HL-60 (cell line): ENCODE measurements around the gene FGD1.

Experiments
- DNase-seq, 2 experiments: peaks; one replicate each; pipeline ENCODE4 v3.0.0-alpha.2; 2010 to 2020; ENCODE audit warnings: low read depth in 1 of 2, low spot score in 1 of 2
- H3K27ac ChIP-seq: fragments of 250-450 bp; sonication (Bioruptor Pico); replicated peaks from 2 replicates; pipeline ENCODE4 v1.5.1; 2020; ENCODE audit warnings: mild to moderate bottlenecking, moderate library complexity
- H3K27me3 ChIP-seq: fragments of 250-450 bp; sonication (Bioruptor Pico); 2 replicates; pipeline ENCODE4 v1.5.1; 2021; ENCODE audit warnings: mild to moderate bottlenecking, moderate library complexity; ENCODE audit not compliant: insufficient read depth, poor library complexity, severe bottlenecking
- H3K4me3 ChIP-seq: replicated peaks from 2 replicates; pipeline ENCODE4 v1.5.1; 2011; ENCODE audit warnings: mild to moderate bottlenecking, control low read depth, low read length; ENCODE audit not compliant: insufficient read depth
- GABPA ChIP-seq: IDR thresholded peaks from 2 replicates; pipeline ENCODE4 v1.6.1; 2012; ENCODE audit warnings: low read depth
- POLR2AphosphoS5 ChIP-seq: IDR thresholded peaks from 2 replicates; pipeline ENCODE4 v1.6.1; 2012; ENCODE audit warnings: low read depth
- REST ChIP-seq: IDR thresholded peaks from 2 replicates; pipeline ENCODE4 v1.6.1; 2012; ENCODE audit warnings: low read depth; ENCODE audit not compliant: insufficient replicate concordance
- SPI1 ChIP-seq: IDR thresholded peaks from 2 replicates; pipeline ENCODE4 v1.6.1; 2012; ENCODE audit warnings: low read depth, mild to moderate bottlenecking, borderline replicate concordance
- TF ChIP-seq, protein P1 (sequence below): IDR thresholded peaks from one replicate; pipeline ENCODE4 v1.5.1; 2011; ENCODE audit warnings: low read length, control low read depth, inconsistent platforms; ENCODE audit not compliant: insufficient read depth

FGD1 gene

DNA sequence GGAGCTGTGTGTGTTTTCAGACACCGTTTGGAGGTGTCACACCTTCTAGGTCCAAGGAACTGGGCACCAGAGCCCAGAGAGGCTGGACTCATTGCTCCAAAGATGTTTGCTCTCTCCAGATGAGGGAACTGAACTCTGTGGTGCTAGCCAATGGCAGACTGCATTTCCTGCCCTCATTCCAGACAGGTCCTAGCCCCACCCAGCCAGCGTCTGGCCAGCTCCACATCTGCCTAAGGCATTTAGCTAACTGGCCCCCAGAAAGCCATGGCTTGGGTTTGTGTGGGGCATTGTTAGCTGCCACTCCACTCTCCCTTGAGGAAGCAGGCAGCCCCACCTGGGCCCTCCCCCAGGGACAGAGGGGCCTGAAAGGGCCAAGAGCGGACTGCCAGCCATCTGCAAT lies 11.4 kb downstream of the FGD1 start:
- Histone ChIP-seq H3K27ac (no peak overlapping the region), H3K4me3 (no peak overlapping the region), H3K27me3 (no peaks in the 10 kb centered on the region)
- DNase-seq: no peak
- TF ChIP-seq SPI1 (no peak), POLR2AphosphoS5 (no peak), GABPA (no peak), REST (no peak)
- TF ChIP-seq, protein P1, sequence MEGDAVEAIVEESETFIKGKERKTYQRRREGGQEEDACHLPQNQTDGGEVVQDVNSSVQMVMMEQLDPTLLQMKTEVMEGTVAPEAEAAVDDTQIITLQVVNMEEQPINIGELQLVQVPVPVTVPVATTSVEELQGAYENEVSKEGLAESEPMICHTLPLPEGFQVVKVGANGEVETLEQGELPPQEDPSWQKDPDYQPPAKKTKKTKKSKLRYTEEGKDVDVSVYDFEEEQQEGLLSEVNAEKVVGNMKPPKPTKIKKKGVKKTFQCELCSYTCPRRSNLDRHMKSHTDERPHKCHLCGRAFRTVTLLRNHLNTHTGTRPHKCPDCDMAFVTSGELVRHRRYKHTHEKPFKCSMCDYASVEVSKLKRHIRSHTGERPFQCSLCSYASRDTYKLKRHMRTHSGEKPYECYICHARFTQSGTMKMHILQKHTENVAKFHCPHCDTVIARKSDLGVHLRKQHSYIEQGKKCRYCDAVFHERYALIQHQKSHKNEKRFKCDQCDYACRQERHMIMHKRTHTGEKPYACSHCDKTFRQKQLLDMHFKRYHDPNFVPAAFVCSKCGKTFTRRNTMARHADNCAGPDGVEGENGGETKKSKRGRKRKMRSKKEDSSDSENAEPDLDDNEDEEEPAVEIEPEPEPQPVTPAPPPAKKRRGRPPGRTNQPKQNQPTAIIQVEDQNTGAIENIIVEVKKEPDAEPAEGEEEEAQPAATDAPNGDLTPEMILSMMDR: no peak

DNA sequence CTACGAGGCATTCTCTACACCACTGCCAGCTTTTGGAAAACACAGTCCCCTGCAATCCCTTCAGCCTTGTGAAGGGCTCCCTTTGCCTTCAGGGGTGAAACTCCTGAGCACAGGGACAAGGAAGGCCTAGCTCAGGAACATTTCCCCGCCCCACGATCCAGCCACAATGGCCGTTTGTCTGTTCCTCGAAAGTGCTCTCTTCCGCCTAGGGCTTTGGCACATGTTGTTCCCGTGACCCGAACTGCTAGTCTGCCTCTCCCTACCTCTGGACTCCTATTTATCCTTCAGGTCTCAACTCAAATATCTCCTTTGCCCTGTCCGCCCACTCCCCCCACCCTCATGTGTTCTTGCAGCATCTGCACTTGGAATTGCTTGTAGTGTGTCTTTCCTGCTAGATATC lies 12.1 kb downstream of the FGD1 start:
- no peak for TF ChIP-seq POLR2AphosphoS5
- TF ChIP-seq, protein P1: no peak
- no peak for TF ChIP-seq SPI1
- TF ChIP-seq REST: no peak
- no peak for TF ChIP-seq GABPA
- Histone ChIP-seq H3K27me3 (no peaks in the 10 kb centered on the region), H3K4me3 (no peak overlapping the region), H3K27ac (no peak overlapping the region)
- DNase-seq: no peak

DNA sequence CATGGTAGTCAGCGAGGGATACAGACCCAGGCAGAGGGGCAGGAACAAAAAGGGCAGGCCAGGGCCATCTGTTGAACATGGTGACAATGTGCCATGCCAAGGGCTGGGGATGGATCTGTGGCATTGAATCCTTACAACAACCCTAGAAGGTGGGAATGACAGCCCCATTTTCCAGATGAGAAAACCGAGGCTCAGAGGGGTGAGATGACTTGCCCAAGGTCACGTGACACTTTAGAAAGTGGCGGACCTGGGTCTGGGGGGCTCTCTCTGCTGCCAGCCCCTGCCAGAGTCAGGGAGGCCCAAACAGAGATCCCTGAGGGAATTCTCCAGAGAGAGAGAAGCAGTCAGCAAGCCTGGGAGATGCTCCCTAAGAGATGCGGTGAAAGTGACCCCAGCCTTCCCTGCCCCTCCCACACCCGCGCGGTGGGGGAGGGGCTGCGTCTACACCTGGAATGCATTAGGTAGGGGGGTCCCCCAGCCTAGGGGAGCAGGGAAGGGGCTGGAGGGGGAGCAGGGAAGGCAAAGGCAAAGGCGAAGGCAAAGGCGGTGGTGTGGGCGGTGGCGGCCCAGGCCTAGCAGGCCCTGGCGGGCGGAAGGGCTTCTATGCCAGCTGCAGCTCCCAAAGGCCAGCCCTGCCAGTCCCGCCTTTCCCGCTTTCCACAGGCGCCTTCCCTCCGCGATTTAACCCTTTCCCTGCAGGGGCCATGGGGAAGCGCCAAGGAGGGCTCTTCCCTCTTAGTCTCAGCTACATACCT lies 13.0 kb downstream of the FGD1 start:
- no peaks in the 10 kb centered on the region for H3K27me3 ChIP-seq
- H3K27ac ChIP-seq: no peak overlapping the region
- no peak for DNase-seq
- TF ChIP-seq SPI1 (no peak), REST (no peak), POLR2AphosphoS5 (no peak), GABPA (no peak)
- TF ChIP-seq, protein P1: no peak
- H3K4me3 ChIP-seq: no peak overlapping the region
